Activated CD8-positive, alpha-beta memory T cell treated with anti-CD3 and anti-CD28 coated beads, Interleukin-2, amount 50 U/mL, for 24 hours (primary cell): ENCODE results near the gene PSMA2.
"Not testable (repeated sequence)": the region's sequence is repeated elsewhere in the genome, so short reads cannot be mapped to it uniquely, and the experiment has no call there.

Source experiments
- DNase-seq: peaks from one replicate; pipeline ENCODE4 v3.0.0-alpha.2; 2020; ENCODE audit errors: extremely low read depth

The PSMA2 gene

GRCh38 chr7:42907316-42907715 is 24.7 kb downstream of the PSMA2 start:
- no peak for DNase-seq

GRCh38 chr7:42906181-42906580 is 25.8 kb downstream of the PSMA2 start:
- no peak for DNase-seq

GRCh38 chr7:42902331-42902730 is 29.6 kb downstream of the PSMA2 start:
- DNase-seq: no peak

- no peak for DNase-seq
Measured at GRCh38 chr7:42900842-42901241, 31.1 kb downstream of the PSMA2 start.

GRCh38 chr7:42893346-42894240 is 38.4 kb downstream of the PSMA2 start:
- no peak for DNase-seq

GRCh38 chr7:42886893-42887505 is 45.0 kb downstream of the PSMA2 start:
- DNase-seq: no peak

- no peak for DNase-seq
Measured at GRCh38 chr7:42886129-42886528, 45.8 kb downstream of the PSMA2 start.

- not testable (repeated sequence) for DNase-seq
Measured at GRCh38 chr7:42885183-42885582, 46.8 kb downstream of the PSMA2 start.

GRCh38 chr7:42883950-42884349 is 48.0 kb downstream of the PSMA2 start:
- DNase-seq: no peak

- no peak for DNase-seq
Measured at GRCh38 chr7:42880392-42880791, 51.6 kb downstream of the PSMA2 start.

- no peak for DNase-seq
Measured at GRCh38 chr7:42878303-42878702, 53.7 kb downstream of the PSMA2 start.

- DNase-seq: no peak
Measured at GRCh38 chr7:42877862-42878261, 54.1 kb downstream of the PSMA2 start.

GRCh38 chr7:42876182-42877068 is 55.5 kb downstream of the PSMA2 start:
- no peak for DNase-seq

- DNase-seq: no peak
Measured at GRCh38 chr7:42869131-42870020, 62.6 kb downstream of the PSMA2 start.

- DNase-seq: no peak
Measured at GRCh38 chr7:42868480-42868879, 63.5 kb downstream of the PSMA2 start.
